ENCODE results near the gene CTSD. TPM values are rescaled to one million over a fixed set of nuclear protein-coding genes. Genes with fewer than 3 reads are reported as not detected.

CTSD gene
- total RNA-seq, 2 experiments from 2014 or later = 31.7 to 44.1 TPM

DNA sequence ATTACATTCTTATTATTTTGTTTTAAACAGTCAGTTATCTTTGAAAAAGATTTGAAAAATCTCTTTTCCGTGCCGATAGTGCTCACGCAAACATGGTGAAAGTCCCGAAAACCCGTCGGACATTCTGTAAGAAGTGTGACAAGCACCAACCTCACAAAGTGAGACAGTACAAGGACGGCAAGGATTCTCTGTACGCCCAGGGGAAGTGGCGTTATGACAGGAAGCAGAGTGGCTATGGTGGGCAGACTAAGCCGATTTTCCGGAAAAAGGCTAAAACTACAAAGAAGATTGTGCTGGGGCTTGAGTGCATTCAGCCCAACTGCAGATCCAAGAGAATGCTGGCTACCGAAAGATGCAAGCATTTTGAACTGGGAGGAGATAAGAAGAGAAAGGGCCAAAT is 28.7 kb upstream of the CTSD start:
- H3K4me2 ChIP-seq (ENCODE audit: low read length) = no peak overlapping the region
- H3K4me1 ChIP-seq (ENCODE audit: insufficient read depth, low read length, poor library complexity, severe bottlenecking) = no peaks in the 10 kb centered on the region
- H4K20me1 ChIP-seq (ENCODE audit: insufficient read depth, low read length) = no peaks in the 10 kb centered on the region
- H3K79me2 ChIP-seq (ENCODE audit: insufficient read depth, low read depth, low read length) = no peaks in the 10 kb centered on the region
- H3K27ac ChIP-seq (ENCODE audit: low read depth, low read length, poor library complexity, severe bottlenecking) = no peak overlapping the region
- no peak overlapping the region for H3K4me3 ChIP-seq (ENCODE audit: low read depth, low read length, poor library complexity, severe bottlenecking)
- POLR2A ChIA-PET = interaction anchor here (0.6 to 1.1 kb wide), 3 partner anchors 14 to 239 kb away, joined by 4 to 6 read pairs (median 6); no protein-coding TSS in a partner anchor
- CTCF ChIA-PET (ENCODE audit: unreplicated experiment) = no interaction called here
- intact Hi-C loops (cut with micrococcal nuclease; ENCODE audit: unreplicated experiment) = no loop called here
- no peak overlapping the region for H2AFZ ChIP-seq (ENCODE audit: low read length)
- H3K36me3 ChIP-seq (ENCODE audit: insufficient read depth, low read length) = no peaks in the 10 kb centered on the region
- no peak for DNase-seq (ENCODE audit: low spot score)
- TF ChIP-seq, protein P1, sequence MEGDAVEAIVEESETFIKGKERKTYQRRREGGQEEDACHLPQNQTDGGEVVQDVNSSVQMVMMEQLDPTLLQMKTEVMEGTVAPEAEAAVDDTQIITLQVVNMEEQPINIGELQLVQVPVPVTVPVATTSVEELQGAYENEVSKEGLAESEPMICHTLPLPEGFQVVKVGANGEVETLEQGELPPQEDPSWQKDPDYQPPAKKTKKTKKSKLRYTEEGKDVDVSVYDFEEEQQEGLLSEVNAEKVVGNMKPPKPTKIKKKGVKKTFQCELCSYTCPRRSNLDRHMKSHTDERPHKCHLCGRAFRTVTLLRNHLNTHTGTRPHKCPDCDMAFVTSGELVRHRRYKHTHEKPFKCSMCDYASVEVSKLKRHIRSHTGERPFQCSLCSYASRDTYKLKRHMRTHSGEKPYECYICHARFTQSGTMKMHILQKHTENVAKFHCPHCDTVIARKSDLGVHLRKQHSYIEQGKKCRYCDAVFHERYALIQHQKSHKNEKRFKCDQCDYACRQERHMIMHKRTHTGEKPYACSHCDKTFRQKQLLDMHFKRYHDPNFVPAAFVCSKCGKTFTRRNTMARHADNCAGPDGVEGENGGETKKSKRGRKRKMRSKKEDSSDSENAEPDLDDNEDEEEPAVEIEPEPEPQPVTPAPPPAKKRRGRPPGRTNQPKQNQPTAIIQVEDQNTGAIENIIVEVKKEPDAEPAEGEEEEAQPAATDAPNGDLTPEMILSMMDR (conservative IDR thresholded peaks at IDR 0.05; ENCODE audit: low read length) = no peak
- TF ChIP-seq EZH2phosphoT487 (IDR thresholded peaks at IDR 0.05; ENCODE audit: borderline replicate concordance, low read depth, low read length) = no peak
- no peaks in the 10 kb centered on the region for H3K9me2 ChIP-seq (ENCODE audit: insufficient read depth, low read length)
- BruUV-seq (replicated peaks) = no TSS peak
- no peaks in the 10 kb centered on the region for H3K9me3 ChIP-seq (ENCODE audit: low read length)

DNA sequence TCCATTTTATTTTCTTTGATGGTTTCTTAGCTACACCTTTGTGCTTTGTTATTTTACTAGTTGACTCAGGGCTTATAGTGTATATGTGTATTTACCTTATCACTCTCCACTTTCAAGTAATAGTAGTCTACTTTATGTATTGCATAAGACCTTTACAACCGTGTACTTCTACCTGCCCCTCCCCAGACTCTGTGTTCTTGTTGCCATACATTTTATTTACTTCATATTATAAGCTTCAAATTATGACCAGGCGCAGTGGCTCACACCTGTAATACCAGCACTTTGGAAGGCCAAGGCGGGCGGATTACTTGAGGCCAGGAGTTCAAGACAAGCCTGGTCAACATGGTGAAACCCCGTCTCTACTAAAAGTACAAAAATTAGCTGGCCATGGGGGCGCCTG is 28.2 kb upstream of the CTSD start:
- Histone ChIP-seq H2AFZ (ENCODE audit: low read length) (no peak overlapping the region), H3K79me2 (ENCODE audit: insufficient read depth, low read depth, low read length) (no peaks in the 10 kb centered on the region), H3K4me3 (ENCODE audit: low read depth, low read length, poor library complexity, severe bottlenecking) (no peak overlapping the region), H4K20me1 (ENCODE audit: insufficient read depth, low read length) (no peaks in the 10 kb centered on the region), H3K27ac (ENCODE audit: low read depth, low read length, poor library complexity, severe bottlenecking) (no peak overlapping the region), H3K36me3 (ENCODE audit: insufficient read depth, low read length) (no peaks in the 10 kb centered on the region), H3K9me2 (ENCODE audit: insufficient read depth, low read length) (no peaks in the 10 kb centered on the region), H3K4me1 (ENCODE audit: insufficient read depth, low read length, poor library complexity, severe bottlenecking) (no peaks in the 10 kb centered on the region), H3K4me2 (ENCODE audit: low read length) (no peak overlapping the region), H3K9me3 (ENCODE audit: low read length) (no peaks in the 10 kb centered on the region)
- no peak for DNase-seq (ENCODE audit: low spot score)
- no TSS peak for BruUV-seq (replicated peaks)
- ChIA-PET POLR2A (interaction anchor here (0.7 kb wide), 1 partner anchor 239 kb away, joined by 6 read pairs; no protein-coding TSS in a partner anchor), CTCF (ENCODE audit: unreplicated experiment) (no interaction called here)
- intact Hi-C loops (cut with micrococcal nuclease; ENCODE audit: unreplicated experiment) = no loop called here
- TF ChIP-seq, protein P1 (conservative IDR thresholded peaks at IDR 0.05; ENCODE audit: low read length) = no peak
- TF ChIP-seq EZH2phosphoT487 (IDR thresholded peaks at IDR 0.05; ENCODE audit: borderline replicate concordance, low read depth, low read length) = no peak

GRCh38 chr11:1786466-1786865 is 22.7 kb upstream of the CTSD start:
- H3K4me2 ChIP-seq (ENCODE audit: low read length) = no peak overlapping the region
- no peaks in the 10 kb centered on the region for H3K36me3 ChIP-seq (ENCODE audit: insufficient read depth, low read length)
- TF ChIP-seq, protein P1 (conservative IDR thresholded peaks at IDR 0.05; ENCODE audit: low read length) = no peak
- no peak for TF ChIP-seq EZH2phosphoT487 (IDR thresholded peaks at IDR 0.05; ENCODE audit: borderline replicate concordance, low read depth, low read length)
- no peaks in the 10 kb centered on the region for H3K79me2 ChIP-seq (ENCODE audit: insufficient read depth, low read depth, low read length)
- no peaks in the 10 kb centered on the region for H3K9me3 ChIP-seq (ENCODE audit: low read length)
- H3K9me2 ChIP-seq (ENCODE audit: insufficient read depth, low read length) = no peaks in the 10 kb centered on the region
- no peak overlapping the region for H3K27ac ChIP-seq (ENCODE audit: low read depth, low read length, poor library complexity, severe bottlenecking)
- ChIA-PET POLR2A (no interaction called here), CTCF (ENCODE audit: unreplicated experiment) (no interaction called here)
- DNase-seq (ENCODE audit: low spot score) = no peak
- no peak overlapping the region for H2AFZ ChIP-seq (ENCODE audit: low read length)
- no peak overlapping the region for H3K4me3 ChIP-seq (ENCODE audit: low read depth, low read length, poor library complexity, severe bottlenecking)
- no peaks in the 10 kb centered on the region for H4K20me1 ChIP-seq (ENCODE audit: insufficient read depth, low read length)
- intact Hi-C loops (cut with micrococcal nuclease; ENCODE audit: unreplicated experiment) = no loop called here
- H3K4me1 ChIP-seq (ENCODE audit: insufficient read depth, low read length, poor library complexity, severe bottlenecking) = no peaks in the 10 kb centered on the region
- no TSS peak for BruUV-seq (replicated peaks)

Measured in OCI-LY7 (cell line).